Activated T-cell treated with anti-CD3 and anti-CD28 coated beads, Interleukin-2, amount 50 U/mL, for 48 hours (primary cell): ENCODE measurements around the gene CNTNAP5.

Source experiments
- DNase-seq, 2 experiments: peaks; one replicate each; pipeline ENCODE4 v3.0.0-alpha.2; 2020

Gene CNTNAP5

DNA sequence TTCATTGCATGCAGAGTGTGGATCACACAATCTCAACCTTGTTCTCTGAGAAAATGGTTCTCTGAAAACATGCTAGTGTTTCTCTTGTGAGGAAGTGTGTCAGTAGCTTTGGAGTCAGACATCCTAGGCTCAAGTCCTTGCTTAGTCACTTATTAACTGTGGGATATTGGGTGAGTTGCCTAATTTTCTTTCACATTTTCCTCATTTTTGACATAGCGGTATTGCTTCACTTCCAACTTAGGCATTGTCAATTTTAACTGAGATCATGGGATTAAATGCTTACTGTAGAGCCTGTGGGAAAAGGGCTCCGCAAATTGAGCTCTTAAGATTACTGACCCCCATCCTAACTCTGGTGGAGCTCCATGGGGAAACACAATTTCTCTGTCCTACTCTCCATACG lies 622.2 kb downstream of the CNTNAP5 start:
- no peak for DNase-seq

DNA sequence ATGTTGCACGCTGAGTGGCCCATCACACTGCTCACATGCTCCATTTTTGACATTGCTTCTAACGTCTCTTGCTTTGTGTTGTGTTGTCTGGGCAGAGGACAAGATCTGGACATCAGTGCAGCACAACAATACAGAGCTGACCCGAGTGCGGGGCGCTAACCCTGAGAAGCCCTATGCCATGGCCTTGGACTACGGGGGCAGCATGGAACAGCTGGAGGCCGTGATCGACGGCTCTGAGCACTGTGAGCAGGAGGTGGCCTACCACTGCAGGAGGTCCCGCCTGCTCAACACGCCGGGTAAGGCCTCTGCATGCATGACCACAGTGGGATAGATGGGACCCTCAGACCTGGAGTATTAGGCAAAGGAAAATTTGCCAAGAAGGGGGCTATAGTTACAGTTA lies 622.6 kb downstream of the CNTNAP5 start:
- no peak for DNase-seq

DNA sequence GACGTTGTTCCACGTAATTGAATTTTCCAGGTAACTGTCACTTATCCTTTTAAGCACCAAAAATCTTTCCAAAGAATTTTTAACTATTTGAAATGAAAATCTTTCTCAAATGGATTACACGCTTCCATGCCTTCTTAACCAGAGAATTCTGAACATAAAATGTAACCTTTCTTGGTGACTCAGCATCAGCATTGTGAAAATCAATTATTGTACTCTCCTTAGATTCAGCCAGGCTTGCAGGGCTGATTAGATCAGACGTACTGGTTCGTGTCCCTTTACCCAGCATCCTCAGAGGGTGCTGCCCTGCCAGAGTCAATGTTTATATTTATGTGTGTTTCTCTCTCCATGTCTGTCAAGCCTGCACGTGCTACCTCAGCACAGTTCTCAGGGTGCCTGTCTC lies 623.9 kb downstream of the CNTNAP5 start:
- no peak for DNase-seq

DNA sequence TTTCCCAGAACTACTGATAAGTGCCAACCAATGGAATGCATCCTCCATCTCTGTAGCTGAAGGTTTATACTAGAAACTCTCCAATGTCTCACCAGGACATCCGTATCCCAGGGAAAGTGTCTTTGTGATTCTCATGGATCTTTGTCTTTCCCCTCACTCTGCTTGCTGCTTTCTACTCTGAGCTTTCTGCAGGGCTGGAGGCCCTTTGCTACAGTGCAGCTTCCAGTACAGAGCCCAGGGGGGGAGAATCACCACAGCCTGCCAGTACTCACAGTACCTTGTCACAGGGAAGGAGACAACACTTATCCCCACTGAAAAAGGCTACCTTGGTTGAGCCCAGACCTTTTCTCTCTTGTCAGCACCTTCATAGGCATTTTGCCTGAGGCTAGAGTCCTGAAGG lies 627.0 kb downstream of the CNTNAP5 start:
- DNase-seq, result no peak

DNA sequence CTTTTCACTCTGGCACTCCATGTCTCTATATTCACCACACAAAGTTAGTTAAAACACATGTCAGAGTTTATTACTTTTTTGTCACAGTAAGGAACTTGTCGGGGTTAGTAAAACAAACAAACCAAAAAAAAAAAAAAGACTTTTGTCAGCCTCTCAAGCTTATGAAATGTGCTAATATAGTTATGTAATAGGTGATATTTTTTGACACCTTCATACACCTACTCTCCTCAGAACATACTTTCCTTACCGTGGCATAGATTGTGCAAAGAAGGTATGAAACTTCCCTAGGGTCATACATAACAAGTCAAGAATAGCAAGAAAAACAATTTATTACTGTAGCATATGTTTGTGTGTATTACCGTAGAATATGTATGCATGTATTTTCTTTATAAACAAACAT lies 633.3 kb downstream of the CNTNAP5 start:
- no peak for DNase-seq

DNA sequence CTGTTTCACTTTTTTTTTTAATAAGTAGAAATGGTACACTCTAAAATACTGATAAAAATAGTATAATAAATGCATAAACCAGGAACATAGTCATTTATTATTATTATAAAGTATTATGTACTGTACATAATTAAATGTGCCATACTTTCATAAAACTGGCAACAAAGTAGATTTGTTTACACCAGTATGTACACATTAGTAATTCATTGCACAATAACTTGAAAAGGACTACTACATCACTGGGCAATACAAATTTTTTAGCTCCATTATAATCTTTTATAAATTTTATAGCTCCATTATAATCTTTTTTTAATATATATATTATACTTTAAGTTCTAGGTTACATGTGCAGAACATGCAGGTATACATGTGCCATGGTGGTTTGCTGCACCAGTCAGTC lies 636.5 kb downstream of the CNTNAP5 start:
- DNase-seq, result no peak

DNA sequence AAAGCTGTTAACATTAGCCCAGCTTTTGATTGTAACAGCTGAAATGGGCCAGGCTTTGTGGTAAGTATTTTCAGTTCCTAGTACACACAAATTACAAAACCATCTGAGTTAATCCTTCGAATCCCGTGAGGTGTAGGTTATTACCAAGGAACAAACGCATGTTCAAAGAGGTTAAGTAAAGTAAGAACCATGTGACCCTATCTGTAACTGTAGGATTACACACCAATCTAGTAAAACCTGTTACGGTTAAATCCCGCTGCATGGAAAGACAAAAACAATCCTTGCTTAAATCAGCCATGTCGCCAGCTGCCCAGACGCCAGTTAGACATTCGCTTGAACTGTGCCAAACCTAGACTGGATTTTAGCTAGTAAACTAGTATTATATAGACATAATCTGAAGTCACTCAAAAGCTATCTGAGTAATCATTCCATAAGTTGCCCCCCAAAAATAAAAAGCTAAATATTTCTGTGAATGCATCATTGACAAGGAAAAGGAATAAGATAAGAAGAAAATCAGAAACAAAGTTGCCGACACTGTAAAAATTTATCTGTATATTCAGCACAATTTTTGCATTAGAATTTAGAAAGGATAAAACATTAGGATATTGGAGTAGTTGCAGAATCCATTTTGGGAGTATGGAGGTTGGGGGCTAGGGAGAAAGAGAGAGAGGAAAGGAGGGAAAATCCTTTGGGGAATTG lies 638.0 kb downstream of the CNTNAP5 start:
- no peak for DNase-seq

DNA sequence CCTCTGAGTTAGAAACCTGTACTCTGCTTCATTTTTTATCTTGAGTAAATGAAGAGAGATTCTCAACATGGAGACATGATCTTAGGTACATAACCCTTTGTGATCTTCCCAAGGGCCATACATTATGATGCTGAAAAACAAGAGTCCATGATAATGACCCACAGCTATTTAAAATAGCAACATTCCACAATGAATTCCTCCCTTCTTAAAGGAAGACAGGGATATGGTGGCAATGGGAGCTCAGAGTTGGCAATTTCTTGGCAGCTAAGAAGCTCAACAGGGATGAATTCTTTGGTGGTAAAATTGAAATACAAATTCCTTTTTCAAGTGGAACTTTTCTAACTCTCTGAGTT lies 638.5 kb downstream of the CNTNAP5 start:
- no peak for DNase-seq

DNA sequence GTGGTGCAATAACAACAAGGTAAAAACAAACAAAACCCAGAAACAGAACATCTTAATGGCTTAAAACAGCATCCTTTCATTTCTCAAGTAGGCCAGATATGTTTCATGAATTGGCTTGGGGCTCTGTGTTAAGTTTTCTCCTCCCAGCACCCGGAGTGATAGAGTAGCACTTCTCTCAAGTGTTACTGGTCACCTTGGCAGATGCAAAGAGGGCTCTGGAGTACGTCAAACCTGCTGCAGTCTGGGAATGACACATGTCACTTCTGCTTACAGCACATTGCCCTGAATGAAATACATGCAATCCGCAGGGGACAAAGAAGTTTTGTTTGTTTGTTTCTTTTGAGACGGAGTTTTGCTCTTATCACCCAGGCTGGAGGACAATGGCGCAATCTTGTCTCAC lies 639.3 kb downstream of the CNTNAP5 start:
- DNase-seq, result no peak

DNA sequence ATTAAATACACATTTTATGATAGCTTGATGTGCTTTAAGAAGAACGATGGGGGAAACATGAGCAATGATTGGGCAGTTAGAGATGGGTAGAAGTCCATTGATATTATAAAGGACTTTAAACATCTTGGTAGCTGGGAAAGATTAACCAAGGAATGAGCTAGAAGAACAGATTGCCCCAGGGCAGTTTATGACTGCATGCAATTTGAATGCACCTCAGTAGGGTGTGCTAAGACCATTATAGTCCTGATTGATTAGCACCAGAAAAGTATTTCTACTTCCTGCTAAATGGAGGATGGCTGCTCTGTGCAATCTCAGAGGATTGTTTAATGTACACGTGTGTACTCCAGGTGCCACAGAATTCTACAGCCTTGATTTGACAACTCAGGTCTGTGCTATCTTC lies 641.9 kb downstream of the CNTNAP5 start:
- no peak for DNase-seq

DNA sequence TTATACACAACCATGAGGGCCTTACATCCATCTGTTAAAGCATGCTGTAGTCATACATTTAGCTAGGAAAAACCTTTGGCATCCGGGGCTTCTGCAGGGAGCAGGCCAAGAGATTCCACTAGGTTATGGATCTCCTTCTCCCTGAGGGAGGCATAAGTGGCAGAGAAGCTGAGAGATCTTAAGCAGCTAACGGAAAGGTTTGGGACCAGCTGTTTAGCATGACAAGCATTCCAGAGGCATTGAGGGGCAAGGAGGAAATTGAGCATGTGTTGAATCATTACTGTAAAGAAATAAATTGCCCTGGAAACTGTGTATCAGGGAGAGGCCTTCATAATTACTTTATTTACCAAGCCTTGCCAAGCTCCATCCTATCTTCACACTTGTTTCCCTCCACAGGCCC lies 643.1 kb downstream of the CNTNAP5 start:
- no peak for DNase-seq

DNA sequence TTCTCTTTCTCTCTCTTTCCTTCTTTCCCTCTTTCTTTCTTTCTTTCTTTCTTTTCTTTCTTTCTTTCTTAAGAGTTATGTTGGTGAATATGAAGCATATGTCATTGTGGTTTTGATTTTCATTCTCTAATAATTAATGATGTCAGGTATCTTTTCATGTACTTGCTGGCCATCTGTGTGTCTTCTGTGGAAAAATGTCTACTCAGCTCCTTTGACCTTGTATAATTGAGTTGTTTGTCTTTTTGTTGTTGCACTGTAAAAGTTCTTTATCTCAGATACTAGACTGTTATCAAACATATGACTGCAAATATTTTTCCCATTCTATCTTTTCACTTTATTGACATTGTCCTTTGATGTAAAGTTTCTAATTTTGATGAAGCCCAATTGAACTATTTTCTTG lies 645.1 kb downstream of the CNTNAP5 start:
- DNase-seq, result no peak

DNA sequence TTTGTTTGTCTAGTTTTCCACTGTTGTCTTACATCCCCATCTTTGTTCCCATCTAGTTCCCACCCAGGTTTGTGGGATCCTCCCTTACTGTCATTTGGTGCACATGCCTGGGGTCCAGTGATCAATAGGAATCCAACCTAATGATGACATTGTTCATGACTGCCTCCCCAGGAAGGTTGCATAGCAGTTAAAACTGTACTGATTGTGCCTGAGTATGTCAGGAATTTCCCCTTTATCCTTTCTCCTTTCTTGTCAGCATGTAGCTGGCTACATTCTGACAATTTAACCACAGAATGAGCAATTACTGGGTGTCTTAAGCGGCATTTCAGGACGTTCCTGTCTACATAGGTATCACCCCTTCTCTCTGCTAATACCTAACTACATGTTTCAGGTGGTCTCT lies 653.0 kb downstream of the CNTNAP5 start:
- no peak for DNase-seq

DNA sequence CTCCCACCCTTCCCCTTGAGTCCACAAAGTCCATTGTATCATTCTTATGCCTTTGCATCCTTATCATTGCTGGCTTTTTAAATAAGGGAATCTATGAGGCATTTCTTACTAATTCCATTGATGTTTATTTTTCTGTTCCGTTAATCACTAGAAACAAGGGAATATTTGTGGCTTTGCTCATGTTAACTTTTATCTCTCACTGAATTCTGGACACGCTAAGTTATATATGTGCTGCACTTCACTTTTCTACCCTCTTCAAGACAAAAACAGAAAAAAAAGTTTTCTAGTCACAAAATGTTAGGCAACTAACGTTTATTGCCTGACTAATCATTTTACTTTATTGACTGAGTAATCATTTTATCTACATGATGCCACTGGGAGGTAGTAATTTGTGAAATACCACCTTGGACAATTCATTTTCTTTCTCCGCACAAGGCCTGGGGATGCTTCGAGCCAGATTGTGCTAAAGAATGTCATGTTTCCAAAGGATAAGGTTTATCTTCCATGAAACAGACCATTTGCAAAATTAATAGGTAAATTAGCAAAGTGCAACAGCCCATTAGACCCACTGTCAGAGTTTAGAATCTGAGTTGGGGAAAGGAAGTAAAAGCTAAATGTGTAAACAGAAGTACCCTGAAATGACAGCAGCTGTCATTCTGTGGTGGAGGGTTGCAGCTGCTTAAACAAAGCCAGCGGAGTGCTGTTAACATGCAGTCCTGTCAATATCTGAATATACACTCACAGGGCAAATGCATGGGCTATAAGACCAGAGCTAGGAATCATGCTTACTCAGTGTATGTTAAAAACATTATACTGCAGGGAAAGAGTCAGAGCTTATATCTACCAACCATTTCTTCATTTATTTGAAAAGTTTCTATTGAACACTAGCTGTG lies 658.7 kb downstream of the CNTNAP5 start:
- DNase-seq, result no peak

DNA sequence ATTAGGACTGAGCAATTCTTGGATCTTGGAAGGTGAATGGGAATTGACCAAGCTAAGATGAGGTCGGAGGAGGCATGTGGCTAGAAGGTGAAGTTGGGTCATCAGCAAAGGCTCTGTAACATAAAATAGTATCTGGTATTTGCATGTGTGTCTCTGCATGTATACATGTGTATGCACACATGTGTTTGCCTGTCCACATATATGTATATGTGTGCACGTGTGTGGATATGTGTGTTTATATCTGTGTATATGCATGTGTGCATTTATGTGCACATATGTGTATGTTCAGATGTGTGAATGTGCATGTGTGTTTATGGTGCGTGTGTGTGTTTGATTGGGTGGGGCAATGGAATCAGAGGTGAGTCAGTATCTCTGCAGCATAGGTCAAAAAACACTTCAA lies 664.3 kb downstream of the CNTNAP5 start:
- no peak for DNase-seq

DNA sequence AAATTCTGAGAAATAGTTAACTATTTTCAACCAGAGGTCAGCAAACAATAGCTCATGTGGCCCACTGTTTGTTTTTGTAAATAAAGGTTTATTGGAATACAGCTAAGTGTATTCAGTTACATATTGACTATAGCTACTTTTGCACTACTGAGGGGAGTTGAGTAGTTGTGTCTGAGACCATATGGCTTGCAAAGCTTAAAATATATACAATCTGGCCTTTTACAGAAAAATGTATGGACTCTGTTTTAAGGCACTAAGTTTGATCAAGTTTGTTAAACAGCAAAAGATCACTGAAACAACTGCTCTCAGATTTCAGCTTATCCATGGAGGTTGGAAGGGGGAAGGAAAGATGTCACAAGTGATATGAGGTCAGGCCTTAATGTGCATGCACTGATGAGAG lies 667.1 kb downstream of the CNTNAP5 start:
- no peak for DNase-seq

DNA sequence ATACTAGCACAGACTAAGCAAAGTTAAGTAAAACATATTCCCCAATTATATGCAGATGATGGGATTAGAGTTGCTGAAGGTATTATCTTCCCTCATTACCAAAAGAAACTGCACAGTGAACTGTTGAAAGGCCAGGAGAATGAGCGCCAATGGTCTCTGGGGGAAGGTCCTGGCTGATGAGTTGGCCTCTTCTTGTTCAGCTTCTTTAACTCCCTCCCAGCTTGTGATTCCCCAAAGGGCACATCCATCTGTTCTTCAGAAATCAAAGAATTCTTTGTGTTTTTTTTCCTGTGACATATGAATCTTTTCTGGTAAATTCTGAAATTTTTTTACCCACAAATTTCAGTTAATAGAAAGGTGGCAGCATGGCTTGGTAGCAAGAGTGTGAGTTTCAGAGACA lies 667.6 kb downstream of the CNTNAP5 start:
- DNase-seq, result no peak

DNA sequence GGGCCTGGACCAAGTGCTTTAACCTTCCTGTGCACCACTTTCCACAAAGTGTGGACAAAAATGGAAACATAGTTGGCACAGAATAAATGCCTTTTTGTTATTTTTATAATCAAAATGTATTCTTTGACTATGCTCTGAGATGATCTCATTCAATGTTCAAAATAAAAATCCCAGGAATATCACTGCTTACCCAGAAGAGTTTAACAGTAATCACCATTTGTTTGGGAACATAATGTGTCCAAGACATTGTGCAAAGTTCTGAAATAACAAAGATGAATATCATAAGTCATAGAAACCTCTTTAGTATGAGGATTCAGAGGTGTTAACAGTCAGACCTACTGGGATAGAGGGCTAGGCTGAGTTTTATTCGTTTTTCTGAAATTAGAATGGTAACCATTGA lies 668.1 kb downstream of the CNTNAP5 start:
- no peak for DNase-seq

DNA sequence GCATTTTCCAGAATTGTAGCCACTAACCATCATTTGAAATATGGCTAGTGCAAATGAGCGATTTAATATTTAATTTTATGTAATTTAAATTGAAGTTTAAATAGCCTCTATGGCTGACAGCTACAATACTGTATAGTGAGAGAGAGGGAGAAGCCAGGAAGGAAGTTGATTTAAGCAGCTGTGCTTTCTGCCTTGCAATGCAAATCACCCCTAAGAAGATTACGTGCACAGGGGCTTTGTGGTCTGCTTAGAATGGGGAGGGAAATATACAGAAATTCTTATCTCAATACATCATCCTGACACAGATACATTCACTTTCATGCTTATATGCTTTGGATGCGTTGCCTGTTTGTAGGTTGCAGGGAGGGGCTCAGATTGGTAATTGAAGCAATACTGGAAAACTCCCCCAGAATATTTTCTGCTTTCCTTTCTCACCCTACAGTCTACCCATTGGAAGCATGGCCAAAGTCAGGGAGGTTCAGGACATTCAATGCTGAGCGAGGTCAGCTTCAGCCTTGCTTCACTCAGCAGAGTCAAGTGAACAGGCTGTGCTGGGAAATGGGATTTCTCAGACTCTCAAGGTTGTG lies 674.0 kb downstream of the CNTNAP5 start:
- no peak for DNase-seq

DNA sequence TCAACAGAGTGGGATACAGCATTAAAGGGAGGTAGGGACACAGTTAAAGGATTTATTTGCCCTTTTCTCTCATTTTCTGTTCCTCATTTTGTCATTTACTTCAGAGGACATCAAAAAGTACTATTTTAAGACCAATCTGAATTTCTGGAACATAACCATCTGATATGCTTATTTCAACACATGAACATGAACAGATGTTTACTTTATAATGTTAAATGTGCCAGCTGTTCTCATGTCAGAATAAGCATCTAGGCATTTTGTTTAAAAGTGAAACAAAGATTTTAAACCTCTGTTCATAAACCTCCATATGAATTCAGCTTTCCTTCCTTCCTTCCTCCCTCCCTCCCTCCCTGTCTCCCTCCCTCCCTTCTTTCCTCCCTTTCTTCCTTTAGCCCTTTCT lies 677.7 kb downstream of the CNTNAP5 start:
- DNase-seq, result no peak

DNA sequence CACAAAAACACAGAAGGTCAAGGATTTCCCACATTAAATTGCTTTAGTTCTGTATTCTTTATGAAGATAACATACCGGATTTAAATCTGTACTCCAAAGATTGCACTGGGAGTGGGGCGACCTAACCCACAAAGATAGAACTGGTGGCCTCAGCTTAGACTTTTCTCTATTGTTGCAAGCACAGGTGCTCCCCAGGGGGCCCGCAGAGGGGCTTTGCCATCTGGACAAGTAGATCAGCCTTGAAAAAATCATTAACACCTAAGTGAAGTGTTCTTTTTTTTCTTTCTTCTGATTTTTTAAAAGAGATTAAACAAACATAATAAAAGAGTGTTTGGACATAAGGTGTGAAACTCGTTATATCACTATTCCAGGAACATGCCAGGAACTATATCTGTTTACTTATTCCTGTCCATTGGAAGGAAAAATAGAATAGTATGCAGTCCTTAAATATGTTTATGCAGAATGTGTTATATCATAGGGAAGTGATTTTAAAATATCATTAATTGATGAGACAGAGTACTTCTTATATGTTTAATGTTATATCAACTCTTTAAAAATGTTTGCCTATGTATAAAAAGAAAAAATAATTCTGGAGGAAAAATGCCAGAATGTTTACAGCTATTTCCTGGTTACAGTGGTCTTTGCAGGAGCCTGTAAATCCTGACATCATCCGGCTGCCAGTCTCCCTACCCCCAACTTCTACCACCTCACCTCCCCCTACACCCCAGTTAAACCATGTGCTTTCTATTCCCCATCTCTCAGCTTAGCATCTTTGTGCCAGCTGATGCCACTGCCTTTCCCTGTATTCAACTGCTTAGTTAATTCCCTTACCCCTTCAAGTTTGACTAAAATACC lies 679.2 kb downstream of the CNTNAP5 start:
- DNase-seq, result no peak

DNA sequence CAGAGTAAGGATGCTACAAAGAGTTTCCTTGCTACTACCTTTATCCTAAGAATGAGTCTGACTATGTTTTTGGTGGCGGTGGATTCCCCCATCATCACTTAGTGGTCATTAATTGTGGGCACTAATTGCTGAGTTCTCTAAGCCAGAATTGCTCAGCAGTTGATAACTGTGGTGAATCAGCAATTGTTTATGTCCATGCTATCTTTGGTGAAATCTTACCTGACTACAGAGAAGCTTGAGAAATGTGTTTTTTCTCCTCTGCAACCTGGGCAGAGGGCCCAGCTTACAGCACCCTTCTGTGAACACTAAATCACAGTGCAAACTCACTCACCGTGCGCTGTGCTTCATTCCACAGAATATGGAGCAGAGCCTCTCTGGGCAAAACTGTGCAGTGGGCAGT lies 683.6 kb downstream of the CNTNAP5 start:
- no peak for DNase-seq

DNA sequence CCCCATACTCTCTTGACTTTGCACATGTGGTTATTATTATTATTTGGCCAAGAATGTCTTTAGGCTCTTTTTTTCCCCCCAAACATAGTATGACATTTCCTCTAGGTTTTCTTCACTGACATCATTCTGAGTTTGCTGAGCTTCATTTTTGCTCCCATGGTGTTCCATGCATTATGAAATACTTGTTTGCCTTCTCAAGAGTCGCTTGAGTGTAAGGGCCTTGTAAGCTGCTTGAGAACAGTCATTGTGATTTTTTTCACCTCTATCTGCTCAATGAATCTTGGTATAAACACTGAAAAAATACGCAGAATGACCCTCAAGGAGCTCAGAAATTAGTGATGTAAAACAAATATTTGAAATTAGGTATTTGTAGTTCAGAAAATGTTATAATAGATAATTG lies 688.9 kb downstream of the CNTNAP5 start:
- DNase-seq, result no peak
